ENCODE data around the gene PMPCA.

GRCh38 chr9:136381311-136381710 is 29.1 kb upstream of the PMPCA start:
- no peak for TF ChIP-seq CTCF (IDR thresholded peaks at IDR 0.05; ENCODE audit: control extremely low read depth in 1 of 3, insufficient read depth in 1 of 3, low read depth in 1 of 3, low read length in 3 of 3)
- no peak for TF ChIP-seq RNF2 (IDR thresholded peaks at IDR 0.05; ENCODE audit: borderline replicate concordance, low read depth, low read length, missing control alignments, poor library complexity, severe bottlenecking)
- no peak for TF ChIP-seq EP300 (IDR thresholded peaks at IDR 0.05; ENCODE audit: borderline replicate concordance in 1 of 2, low read depth in 2 of 2, low read length in 2 of 2)
- no peak for TF ChIP-seq POLR2AphosphoS5 (IDR thresholded peaks at IDR 0.05; ENCODE audit: low read depth, low read length)
- TF ChIP-seq YY1 (IDR thresholded peaks at IDR 0.05; ENCODE audit: low read depth, low read length): no peak
- no peak for TF ChIP-seq POLR2A (IDR thresholded peaks at IDR 0.05; ENCODE audit: control extremely low read depth in 1 of 2, low read depth in 2 of 2, low read length in 2 of 2)
- no peak for TF ChIP-seq CBX8 (IDR thresholded peaks at IDR 0.05; ENCODE audit: borderline replicate concordance, low read depth, low read length)
- no peak for TF ChIP-seq RAD21 (IDR thresholded peaks at IDR 0.05 in 1 of 2, conservative IDR thresholded peaks at IDR 0.05 in 1 of 2; ENCODE audit: low read depth in 2 of 2, low read length in 2 of 2)
- no peak for TF ChIP-seq JUND (IDR thresholded peaks at IDR 0.05; ENCODE audit: low read length)
- no peak for TF ChIP-seq TBP (IDR thresholded peaks at IDR 0.05; ENCODE audit: low read depth, low read length)
- no peak for TF ChIP-seq JUN (IDR thresholded peaks at IDR 0.05; ENCODE audit: low read depth, low read length)

Data from H1 (cell line).